ENCODE data around the gene IZUMO4.

Gene IZUMO4

DNA sequence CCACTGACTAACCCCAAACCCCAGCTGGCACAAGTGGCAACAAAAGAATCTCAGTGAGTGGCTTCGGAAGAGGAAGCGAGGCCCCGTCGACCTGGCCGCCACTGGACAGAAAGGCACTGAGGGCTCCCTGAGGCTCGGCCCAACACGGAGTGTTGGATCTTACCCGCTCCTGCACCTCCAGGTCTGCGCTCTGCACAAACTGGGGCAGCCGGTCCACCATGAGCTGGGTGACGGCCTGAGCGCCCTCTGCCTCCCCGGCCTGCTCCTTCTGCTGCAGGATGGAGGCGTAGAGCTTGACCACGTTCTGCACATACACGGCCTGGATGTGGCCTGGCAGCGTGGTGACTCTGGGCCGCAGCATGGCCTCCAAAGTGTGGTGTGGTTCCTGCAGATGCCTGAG is 21.7 kb downstream of the IZUMO4 start:
- in situ Hi-C loops (cut with HindIII; ENCODE audit: low sequenced_read_pairs): no loop called here
- H3K4me3 ChIP-seq (ENCODE audit: low read depth, low read length): no peak overlapping the region
- no peak for DNase-seq (ENCODE audit: low read depth, low spot score)
- TF ChIP-seq, protein P1, sequence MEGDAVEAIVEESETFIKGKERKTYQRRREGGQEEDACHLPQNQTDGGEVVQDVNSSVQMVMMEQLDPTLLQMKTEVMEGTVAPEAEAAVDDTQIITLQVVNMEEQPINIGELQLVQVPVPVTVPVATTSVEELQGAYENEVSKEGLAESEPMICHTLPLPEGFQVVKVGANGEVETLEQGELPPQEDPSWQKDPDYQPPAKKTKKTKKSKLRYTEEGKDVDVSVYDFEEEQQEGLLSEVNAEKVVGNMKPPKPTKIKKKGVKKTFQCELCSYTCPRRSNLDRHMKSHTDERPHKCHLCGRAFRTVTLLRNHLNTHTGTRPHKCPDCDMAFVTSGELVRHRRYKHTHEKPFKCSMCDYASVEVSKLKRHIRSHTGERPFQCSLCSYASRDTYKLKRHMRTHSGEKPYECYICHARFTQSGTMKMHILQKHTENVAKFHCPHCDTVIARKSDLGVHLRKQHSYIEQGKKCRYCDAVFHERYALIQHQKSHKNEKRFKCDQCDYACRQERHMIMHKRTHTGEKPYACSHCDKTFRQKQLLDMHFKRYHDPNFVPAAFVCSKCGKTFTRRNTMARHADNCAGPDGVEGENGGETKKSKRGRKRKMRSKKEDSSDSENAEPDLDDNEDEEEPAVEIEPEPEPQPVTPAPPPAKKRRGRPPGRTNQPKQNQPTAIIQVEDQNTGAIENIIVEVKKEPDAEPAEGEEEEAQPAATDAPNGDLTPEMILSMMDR (IDR thresholded peaks at IDR 0.05; ENCODE audit: low read depth, low read length): no peak

DNA sequence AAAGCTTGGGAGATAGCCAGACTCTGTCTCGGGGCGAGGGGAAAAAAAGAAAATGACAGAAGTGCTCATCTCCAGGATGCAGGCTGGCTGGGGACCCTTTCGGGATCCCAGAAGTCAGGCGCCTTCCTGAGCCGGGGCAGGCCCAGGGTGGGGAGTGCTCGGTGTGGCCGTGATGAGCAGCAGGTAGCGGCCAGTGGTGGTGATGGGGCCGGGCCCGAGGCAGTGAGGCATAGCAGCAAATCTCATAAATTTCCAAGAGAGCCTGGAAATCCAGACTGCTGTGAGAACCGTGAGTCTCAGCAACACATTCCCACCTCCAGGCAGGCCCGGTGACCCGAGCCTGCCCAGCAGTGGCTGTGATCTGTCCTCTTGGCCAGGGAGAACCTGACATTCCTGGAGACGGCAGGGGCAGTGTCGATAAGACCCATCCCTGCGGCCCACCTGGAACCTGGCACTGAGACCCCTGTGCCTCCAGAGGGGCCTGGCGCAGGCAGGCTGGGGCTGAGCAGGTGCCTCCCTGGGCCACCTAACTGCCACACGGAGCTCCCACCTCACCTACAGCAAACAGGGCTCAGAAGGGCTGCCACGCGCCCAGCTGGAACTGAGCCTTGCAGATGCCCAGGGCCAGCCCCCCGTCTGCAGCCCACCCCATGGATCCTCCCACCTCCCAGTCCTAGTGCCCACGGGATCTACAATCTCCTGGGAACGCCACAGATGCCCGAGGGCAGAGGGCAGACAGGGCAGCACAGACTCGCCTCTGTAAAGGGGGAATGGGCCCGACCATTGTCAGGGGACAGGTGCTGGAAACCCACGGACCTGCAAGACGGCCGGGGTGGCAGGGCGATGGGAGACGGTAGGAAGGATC is 23.4 kb downstream of the IZUMO4 start:
- TF ChIP-seq, protein P1 (IDR thresholded peaks at IDR 0.05; ENCODE audit: low read depth, low read length): no peak
- no peak overlapping the region for H3K4me3 ChIP-seq (ENCODE audit: low read depth, low read length)
- in situ Hi-C loops (cut with HindIII; ENCODE audit: low sequenced_read_pairs): no loop called here
- no peak for DNase-seq (ENCODE audit: low read depth, low spot score)

DNA sequence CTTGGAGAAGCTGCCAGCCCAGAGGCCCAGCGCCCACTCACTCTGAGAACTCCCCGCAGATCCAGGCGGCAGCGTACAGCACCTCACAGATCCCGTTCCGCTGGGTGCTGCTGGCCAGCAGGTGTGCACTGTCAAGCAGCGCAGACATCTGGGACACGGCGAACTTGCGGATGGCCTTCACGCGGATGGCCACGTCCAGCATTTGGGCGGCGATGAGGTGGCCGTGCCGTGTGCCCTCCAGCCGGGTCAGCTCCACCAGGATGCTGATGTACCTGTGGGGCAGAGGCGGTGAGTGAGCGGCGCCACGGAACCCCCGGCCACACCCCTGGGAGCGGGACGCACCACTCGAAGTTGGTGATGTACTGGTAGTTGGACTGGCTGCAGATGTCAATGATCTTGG is 24.1 kb downstream of the IZUMO4 start:
- DNase-seq (ENCODE audit: low read depth, low spot score): no peak
- in situ Hi-C loops (cut with HindIII; ENCODE audit: low sequenced_read_pairs): no loop called here
- no peak overlapping the region for H3K4me3 ChIP-seq (ENCODE audit: low read depth, low read length)
- TF ChIP-seq, protein P1 (IDR thresholded peaks at IDR 0.05; ENCODE audit: low read depth, low read length): no peak

DNA sequence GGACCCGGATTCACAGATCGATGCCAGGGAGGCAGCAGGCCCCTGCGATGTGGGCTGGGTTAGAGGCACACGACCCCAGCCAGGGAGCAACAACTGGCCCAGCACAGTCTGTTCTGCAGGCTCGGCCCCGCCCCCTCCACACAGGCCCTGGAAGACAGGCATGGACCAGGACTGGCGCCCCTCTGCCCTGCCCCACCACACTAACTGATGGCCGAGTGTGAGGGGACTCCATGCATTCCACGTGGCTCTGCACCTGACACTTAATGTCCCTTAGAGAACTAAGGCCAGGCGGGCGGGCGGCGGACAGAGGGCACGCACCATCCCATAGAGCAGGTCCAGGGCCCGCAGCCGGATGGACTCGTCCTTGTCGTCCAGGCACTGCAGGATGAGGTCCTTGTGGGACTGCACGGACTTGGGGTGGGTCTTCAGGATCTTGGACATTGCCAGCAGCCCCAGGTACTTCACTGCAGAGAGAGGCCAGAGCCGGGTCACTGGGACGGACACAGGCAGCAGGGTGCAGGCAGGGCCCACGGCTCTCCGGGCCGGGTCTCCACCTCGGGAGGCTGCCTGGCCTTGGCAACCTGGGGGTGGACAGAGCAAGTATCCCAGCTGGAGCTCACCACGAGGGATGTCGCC is 24.8 kb downstream of the IZUMO4 start:
- TF ChIP-seq, protein P1 (IDR thresholded peaks at IDR 0.05; ENCODE audit: low read depth, low read length): no peak
- no peak overlapping the region for H3K4me3 ChIP-seq (ENCODE audit: low read depth, low read length)
- no peak for DNase-seq (ENCODE audit: low read depth, low spot score)
- in situ Hi-C loops (cut with HindIII; ENCODE audit: low sequenced_read_pairs): no loop called here

DNA sequence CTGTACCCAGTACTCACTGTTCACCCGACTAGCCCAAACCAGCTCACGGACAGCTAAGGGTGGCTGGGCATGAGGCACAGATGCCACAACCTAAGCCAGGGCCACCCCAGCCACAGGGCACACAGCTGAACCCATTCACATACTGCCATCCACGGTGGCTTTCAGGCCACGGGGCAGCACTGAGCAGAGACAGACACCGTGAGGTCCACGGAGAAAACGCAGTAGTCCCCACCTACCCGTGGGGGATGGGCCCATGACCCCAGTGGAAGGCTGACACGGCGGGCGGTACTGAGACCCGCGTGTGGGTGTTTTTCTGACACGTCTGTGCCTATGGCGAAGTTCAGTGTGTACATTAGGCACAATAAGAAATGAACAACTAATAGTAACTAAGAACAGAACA is 25.5 kb downstream of the IZUMO4 start:
- TF ChIP-seq, protein P1 (IDR thresholded peaks at IDR 0.05; ENCODE audit: low read depth, low read length): no peak
- DNase-seq (ENCODE audit: low read depth, low spot score): no peak
- in situ Hi-C loops (cut with HindIII; ENCODE audit: low sequenced_read_pairs): no loop called here
- H3K4me3 ChIP-seq (ENCODE audit: low read depth, low read length): no peak overlapping the region

DNA sequence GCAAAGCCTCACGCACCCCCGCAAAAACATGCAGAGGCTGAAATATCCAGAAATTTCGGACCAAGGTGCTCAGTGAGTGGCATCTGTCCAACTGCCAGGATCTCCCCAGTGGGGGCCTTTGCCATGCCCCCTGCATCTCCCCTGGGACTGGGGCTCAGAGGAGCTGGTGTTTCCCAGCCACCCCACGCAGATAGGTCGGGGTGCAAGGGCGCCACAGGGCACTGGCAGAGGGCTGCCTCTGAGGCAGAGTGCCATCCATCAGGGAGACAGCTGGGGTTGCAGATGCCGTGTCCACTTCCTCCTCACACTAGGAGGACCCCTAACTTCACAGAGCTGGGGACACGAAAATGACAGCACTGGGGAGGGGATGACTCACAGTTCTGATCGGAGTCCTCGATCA is 26.3 kb downstream of the IZUMO4 start:
- DNase-seq (ENCODE audit: low read depth, low spot score): no peak
- H3K4me3 ChIP-seq (ENCODE audit: low read depth, low read length): no peak overlapping the region
- in situ Hi-C loops (cut with HindIII; ENCODE audit: low sequenced_read_pairs): no loop called here
- TF ChIP-seq, protein P1 (IDR thresholded peaks at IDR 0.05; ENCODE audit: low read depth, low read length): no peak
